GM10266 (cell line): ENCODE measurements around the gene CFAP210.

Experiments
- DNase-seq: peaks from one replicate; pipeline ENCODE4 v3.0.0; 2012; ENCODE audit errors: extremely low spot score
- CTCF ChIP-seq: IDR thresholded peaks from 2 replicates; pipeline ENCODE4 v1.5.1; 2012; ENCODE audit warnings: mild to moderate bottlenecking, low read depth; ENCODE audit not compliant: control insufficient read depth, insufficient read depth; ENCODE audit errors: missing control alignments

Gene CFAP210

DNA sequence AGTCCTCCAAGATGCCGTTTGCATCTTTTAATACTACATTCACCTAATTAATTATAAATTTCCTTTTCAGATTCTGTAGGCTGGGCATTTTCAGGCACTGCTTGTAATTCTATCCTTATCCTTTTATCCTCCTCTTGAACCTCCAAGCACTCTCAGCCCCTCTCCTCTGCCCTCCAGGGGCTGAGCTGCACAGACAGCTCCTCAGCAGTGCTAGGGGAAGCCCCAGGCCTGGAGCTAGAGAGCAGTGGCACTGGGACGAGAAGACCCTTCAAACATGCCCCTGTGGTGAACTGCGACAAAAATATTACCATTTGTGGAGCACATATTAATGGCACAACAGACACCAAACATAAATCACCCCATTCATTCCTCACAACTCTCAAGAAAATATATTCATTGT, 32.9 kb downstream of the CFAP210 start:
- no peak for TF ChIP-seq CTCF
- no peak for DNase-seq

- DNase-seq = no peak
- TF ChIP-seq CTCF = no peak
Measured at GRCh38 chr2:169659320-169659719, 34.9 kb downstream of the CFAP210 start.

- no peak for DNase-seq
- no peak for TF ChIP-seq CTCF
Measured at GRCh38 chr2:169658877-169659276, 35.3 kb downstream of the CFAP210 start.

DNA sequence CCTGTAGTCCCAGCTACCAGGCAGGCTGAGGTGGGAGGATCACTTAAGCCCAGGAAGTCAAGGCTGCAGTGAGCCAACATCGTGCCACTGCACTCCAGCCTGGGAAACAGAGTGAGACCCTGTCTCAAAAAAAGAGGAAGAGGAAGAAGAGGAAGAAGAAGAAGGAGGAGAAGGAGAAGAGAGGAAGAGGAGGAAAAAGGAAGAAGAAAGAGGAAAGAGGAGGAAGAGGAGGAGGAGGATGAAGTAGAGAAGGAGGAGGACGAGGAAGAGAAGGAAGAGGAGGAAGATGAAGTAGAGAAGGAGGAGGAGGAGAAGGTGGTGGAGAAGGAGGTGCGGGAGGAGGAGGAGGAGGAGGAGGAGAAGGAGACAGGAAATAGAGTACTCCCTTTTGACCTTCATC, 38.0 kb downstream of the CFAP210 start:
- no peak for TF ChIP-seq CTCF

GRCh38 chr2:169653636-169654035, 40.6 kb downstream of the CFAP210 start:
- DNase-seq = no peak
- no peak for TF ChIP-seq CTCF

More for the DNA sequence above, 38.0 kb downstream of the CFAP210 start:
- no peak for DNase-seq

GRCh38 chr2:169649278-169649677, 44.9 kb downstream of the CFAP210 start:
- no peak for DNase-seq
- TF ChIP-seq CTCF = no peak

DNA sequence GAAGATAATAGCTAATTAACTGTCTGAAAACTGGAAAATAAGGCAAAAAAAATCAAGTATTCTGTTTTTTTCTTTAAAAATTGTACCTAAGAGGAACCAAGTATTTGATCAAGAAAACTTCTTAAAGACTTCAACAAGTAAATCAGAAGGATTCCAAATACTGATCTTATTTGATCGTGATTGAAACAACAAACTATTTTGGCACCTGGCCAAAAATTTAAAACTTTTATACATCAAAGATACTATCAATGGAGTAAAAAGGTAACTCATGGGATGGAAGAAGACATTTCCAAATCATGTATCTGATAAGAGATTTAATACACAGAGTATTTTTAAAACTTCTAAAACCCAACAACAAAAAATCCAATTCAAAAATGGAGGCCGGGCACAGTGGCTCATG, 46.7 kb downstream of the CFAP210 start:
- no peak for TF ChIP-seq CTCF
- DNase-seq = no peak

DNA sequence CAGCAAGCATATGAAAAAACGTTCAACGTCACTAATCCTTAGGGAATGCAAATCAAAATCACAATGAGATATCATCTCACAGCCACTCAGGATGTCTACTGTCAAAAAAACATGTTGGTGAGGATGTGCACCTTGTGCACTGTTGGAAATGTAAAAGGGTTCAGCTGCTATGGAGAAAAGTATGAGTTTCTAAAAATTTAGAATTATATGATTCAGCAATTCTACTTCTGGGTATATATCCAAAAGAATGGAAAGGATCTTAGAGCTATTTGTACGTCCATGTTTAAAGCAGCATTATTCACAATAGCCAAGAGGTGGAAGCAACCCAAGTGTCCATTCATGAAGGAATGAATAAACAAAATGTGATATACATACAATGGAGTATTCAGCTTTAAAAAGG, 50.0 kb downstream of the CFAP210 start:
- TF ChIP-seq CTCF = no peak
- no peak for DNase-seq
